CD8-positive, alpha-beta memory T cell (primary cell): ENCODE measurements around the gene MCM9. TPM values are rescaled to one million over a fixed set of nuclear protein-coding genes. Genes with fewer than 3 reads are reported as not detected.

Experiments used
- CTCF ChIA-PET: fragments of 350-600 bp; sonication (Branson Sonifier 250); formaldehyde crosslinking; loops from one replicate; lab custom pipeline; 2021; ENCODE audit warnings: antibody characterized with exemption; lab: Charles Lee
- POLR2A ChIA-PET: fragments of 350-600 bp; sonication (Branson Sonifier 250); formaldehyde crosslinking; loops from one replicate; lab custom pipeline; 2021; ENCODE audit warnings: antibody characterized with exemption; lab: Charles Lee
- DNase-seq, 5 donors: peaks; one replicate each; pipeline versions ENCODE4 v3.0.0 to v3.0.0-alpha.2; 2020 to 2022; ENCODE audit warnings: mixed read lengths in 1 of 5
- H3K27ac ChIP-seq: one replicate; pipeline ENCODE4 v1.7.0; 2013; ENCODE audit warnings: low read depth, mild to moderate bottlenecking, low read length, moderate library complexity
- H3K27me3 ChIP-seq: 2 replicates; pipeline ENCODE4 v1.7.0; 2013; ENCODE audit warnings: low read length, mild to moderate bottlenecking; ENCODE audit not compliant: insufficient read depth, poor library complexity, severe bottlenecking
- H3K36me3 ChIP-seq: 2 replicates; pipeline ENCODE4 v1.7.0; 2013; ENCODE audit warnings: mild to moderate bottlenecking, low read length, moderate library complexity; ENCODE audit not compliant: insufficient read depth
- H3K4me1 ChIP-seq: 2 replicates; pipeline ENCODE4 v1.7.0; 2013; ENCODE audit warnings: mild to moderate bottlenecking, low read length, moderate library complexity; ENCODE audit not compliant: insufficient read depth
- H3K4me3 ChIP-seq: 2 replicates; pipeline ENCODE4 v1.7.0; 2013; ENCODE audit warnings: mild to moderate bottlenecking, low read length
- H3K9me3 ChIP-seq: 2 replicates; pipeline ENCODE4 v1.7.0; 2013; ENCODE audit warnings: mild to moderate bottlenecking, low read length
- H3K27ac Mint-ChIP-seq, 8 donors: one replicate each; pipeline ENCODE4 v1.8.0; 2020 to 2021; ENCODE audit warnings: mixed read lengths in 8 of 8, mild to moderate bottlenecking in 6 of 8, inconsistent platforms in 3 of 8, moderate library complexity in 3 of 8
- H3K27me3 Mint-ChIP-seq, 2 donors: one replicate each; pipeline ENCODE4 v1.8.0; 2020 to 2021; ENCODE audit warnings: mixed read lengths in 2 of 2, mild to moderate bottlenecking in 1 of 2, moderate library complexity in 1 of 2
- H3K36me3 Mint-ChIP-seq, 3 donors: one replicate each; pipeline ENCODE4 v1.8.0; 2020 to 2021; ENCODE audit warnings: mixed read lengths in 3 of 3, inconsistent platforms in 1 of 3, mild to moderate bottlenecking in 1 of 3
- H3K4me1 Mint-ChIP-seq, 3 donors: one replicate each; pipeline ENCODE4 v1.8.0; 2020 to 2021; ENCODE audit warnings: mixed read lengths in 3 of 3, inconsistent platforms in 1 of 3, mild to moderate bottlenecking in 1 of 3
- H3K4me3 Mint-ChIP-seq, 7 donors: one replicate each; pipeline ENCODE4 v1.8.0; 2020 to 2021; ENCODE audit warnings: mixed read lengths in 7 of 7, mild to moderate bottlenecking in 6 of 7, moderate library complexity in 4 of 7, inconsistent platforms in 2 of 7
- H3K9me3 Mint-ChIP-seq, 5 donors: one replicate each; pipeline ENCODE4 v1.8.0; 2020 to 2022; ENCODE audit warnings: mixed read lengths in 5 of 5, mild to moderate bottlenecking in 3 of 5, moderate library complexity in 2 of 5, inconsistent platforms in 1 of 5
- polyA plus RNA-seq: library from polyadenylated mRNA; unstranded; fragments of 300-500 nt; fragmentation: Illumina TruSeq; gene quantifications from one replicate; pipeline ENCODE4 v1.2.3, GENCODE V29; 2021
- total RNA-seq, 2 experiments: library from RNA; stranded (reverse); gene quantifications; one replicate each; pipeline ENCODE4 v1.2.3, GENCODE V29; 2021

MCM9 gene
- total and polyA plus RNA-seq, 3 experiments from 2014 or later: 18.0 to 25.2 (median 21.3) TPM

- Mint-ChIP-seq H3K9me3 (peaks cover 0 to 4% (median 0%) of the 10 kb centered on the region in 5 donors), H3K4me1 (peaks cover 28 to 49% (median 36%) of the 10 kb centered on the region in 3 donors), H3K36me3 (peaks cover 13 to 16% (median 13%) of the 10 kb centered on the region in 3 donors), H3K27ac (peak overlapping the region in 4 of 8 donors; percentile 0 to 48 (median 36)), H3K4me3 (no peak overlapping the region), H3K27me3 (no peaks in the 10 kb centered on the region)
- no peak overlapping the region for H3K4me3 ChIP-seq
- H3K36me3 ChIP-seq: no peaks in the 10 kb centered on the region
- no peaks in the 10 kb centered on the region for H3K9me3 ChIP-seq
- no peak overlapping the region for H3K27ac ChIP-seq
- no peak for DNase-seq
- ChIA-PET CTCF (no interaction called here), POLR2A (no interaction called here)
- H3K27me3 ChIP-seq: no peaks in the 10 kb centered on the region
- H3K4me1 ChIP-seq: no peaks in the 10 kb centered on the region
Observed at GRCh38 chr6:118843685-118844390, 91.1 kb downstream of the MCM9 start.

DNA sequence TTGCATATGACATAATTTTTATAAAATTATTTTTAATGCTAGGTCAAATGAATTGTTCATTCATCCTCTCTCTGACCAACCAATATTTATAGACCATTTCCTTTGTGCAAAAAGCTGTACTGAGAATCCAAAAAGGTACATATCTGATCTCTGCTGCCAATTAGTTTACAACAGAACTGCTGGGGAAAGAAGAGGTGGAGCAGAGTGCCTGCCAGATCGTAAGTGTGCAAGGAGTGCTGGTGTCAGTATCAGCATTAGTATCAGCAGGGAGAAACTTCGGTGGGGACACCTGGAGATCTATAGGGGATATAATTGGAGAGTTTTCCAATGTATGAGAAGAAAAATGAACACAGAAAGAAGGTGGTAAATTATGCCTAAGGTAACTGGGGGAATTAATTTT, 104.3 kb downstream of the MCM9 start:
- no peak overlapping the region for H3K4me3 Mint-ChIP-seq
- POLR2A ChIA-PET: no interaction called here
- H3K4me1 ChIP-seq: no peaks in the 10 kb centered on the region
- no peak overlapping the region for H3K27ac ChIP-seq
- no peak for DNase-seq
- H3K27me3 Mint-ChIP-seq: no peaks in the 10 kb centered on the region
- peak overlapping the region in 2 of 8 donors; percentile 2 to 3 for H3K27ac Mint-ChIP-seq
- no peak overlapping the region for H3K4me3 ChIP-seq
- H3K36me3 Mint-ChIP-seq: peaks cover 12 to 41% (median 23%) of the 10 kb centered on the region in 3 donors
- H3K9me3 Mint-ChIP-seq: peaks cover 0 to 6% (median 6%) of the 10 kb centered on the region in 5 donors
- CTCF ChIA-PET: no interaction called here
- no peaks in the 10 kb centered on the region for H3K9me3 ChIP-seq
- H3K4me1 Mint-ChIP-seq: peaks cover 9 to 22% (median 16%) of the 10 kb centered on the region in 3 donors
- no peaks in the 10 kb centered on the region for H3K27me3 ChIP-seq
- H3K36me3 ChIP-seq: peaks cover 9% of the 10 kb centered on the region

DNA sequence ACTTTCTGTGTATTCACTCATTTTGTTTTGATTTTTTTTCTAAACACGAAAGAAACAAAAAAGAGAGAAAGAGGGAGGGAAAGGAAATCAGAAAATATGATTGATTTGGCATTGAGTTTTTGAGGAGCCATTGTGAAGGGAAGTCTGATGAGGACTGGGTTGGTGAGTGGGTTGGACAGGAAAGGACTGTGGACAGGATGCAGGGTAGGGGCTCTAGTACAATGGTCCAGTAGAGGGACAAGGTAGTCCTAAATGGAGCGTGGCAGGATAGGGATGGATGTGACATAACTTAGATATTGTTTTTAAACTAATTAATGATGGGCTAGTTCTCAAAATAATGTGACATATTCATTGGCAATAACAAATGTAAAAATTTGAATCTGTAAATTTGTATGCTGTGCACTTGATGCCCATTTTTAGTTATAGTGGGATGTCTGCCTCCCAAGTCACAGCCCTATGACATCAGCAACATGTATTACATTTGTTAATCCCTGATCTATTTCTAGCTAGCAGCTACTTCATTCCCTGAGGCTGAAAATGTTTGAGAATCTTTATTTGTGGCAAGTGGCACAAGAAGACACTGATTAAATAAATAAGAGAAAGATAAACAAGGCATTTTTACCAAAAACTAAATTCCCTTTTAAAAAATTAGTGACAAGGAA, 105.0 kb downstream of the MCM9 start:
- H3K36me3 ChIP-seq: peaks cover 15% of the 10 kb centered on the region
- H3K27ac Mint-ChIP-seq: peak overlapping the region in 2 of 8 donors; percentile 39 to 50
- ChIA-PET CTCF (no interaction called here), POLR2A (no interaction called here)
- H3K27me3 ChIP-seq: no peaks in the 10 kb centered on the region
- peaks cover 4 to 48% (median 29%) of the 10 kb centered on the region in 3 donors for H3K36me3 Mint-ChIP-seq
- no peaks in the 10 kb centered on the region for H3K27me3 Mint-ChIP-seq
- no peak for DNase-seq
- no peak overlapping the region for H3K4me3 ChIP-seq
- no peaks in the 10 kb centered on the region for H3K9me3 ChIP-seq
- H3K4me1 Mint-ChIP-seq: peaks cover 2 to 20% (median 15%) of the 10 kb centered on the region in 3 donors
- no peak overlapping the region for H3K4me3 Mint-ChIP-seq
- no peak overlapping the region for H3K27ac ChIP-seq
- H3K9me3 Mint-ChIP-seq: peaks cover 0 to 4% (median under 1%) of the 10 kb centered on the region in 5 donors
- H3K4me1 ChIP-seq: no peaks in the 10 kb centered on the region

GRCh38 chr6:118826096-118826495, 108.9 kb downstream of the MCM9 start:
- H3K9me3 Mint-ChIP-seq: no peaks in the 10 kb centered on the region
- H3K27me3 Mint-ChIP-seq: no peaks in the 10 kb centered on the region
- no peaks in the 10 kb centered on the region for H3K27me3 ChIP-seq
- no peaks in the 10 kb centered on the region for H3K9me3 ChIP-seq
- H3K4me3 Mint-ChIP-seq: no peak overlapping the region
- CTCF ChIA-PET: interaction anchor here (1.4 kb wide), 1 partner anchor 13 kb away, joined by 3 read pairs; no protein-coding TSS in a partner anchor
- H3K4me1 Mint-ChIP-seq: peaks cover 0 to 3% (median 0%) of the 10 kb centered on the region in 3 donors
- no peak overlapping the region for H3K4me3 ChIP-seq
- H3K27ac ChIP-seq: no peak overlapping the region
- peaks cover 10 to 74% (median 32%) of the 10 kb centered on the region in 3 donors for H3K36me3 Mint-ChIP-seq
- H3K36me3 ChIP-seq: peaks cover 15% of the 10 kb centered on the region
- DNase-seq: no peak
- POLR2A ChIA-PET: no interaction called here
- H3K27ac Mint-ChIP-seq: no peak overlapping the region
- no peaks in the 10 kb centered on the region for H3K4me1 ChIP-seq

DNA sequence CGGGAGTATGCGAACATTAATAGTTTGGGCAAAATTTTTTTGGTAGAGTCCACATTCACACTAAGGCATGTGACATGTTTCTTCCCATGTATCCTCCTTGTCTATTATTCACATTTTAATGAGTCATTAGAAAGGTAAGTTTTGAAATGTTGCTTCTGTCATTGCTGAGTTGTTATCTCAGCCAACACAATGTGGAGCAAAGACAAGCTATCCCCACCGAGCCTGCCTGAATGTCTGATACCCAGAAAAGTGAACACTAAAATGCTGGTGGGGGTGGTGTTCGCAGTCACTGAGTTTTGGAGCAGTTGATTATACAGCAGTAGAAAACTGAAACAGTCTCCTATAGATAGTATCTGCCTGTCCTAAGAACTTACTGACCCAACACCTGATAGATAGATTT, 109.3 kb downstream of the MCM9 start:
- Mint-ChIP-seq H3K4me3 (no peak overlapping the region), H3K36me3 (peaks cover 10 to 74% (median 32%) of the 10 kb centered on the region in 3 donors), H3K4me1 (peaks cover 0 to 1% (median 0%) of the 10 kb centered on the region in 3 donors), H3K27me3 (no peaks in the 10 kb centered on the region), H3K27ac (no peak overlapping the region), H3K9me3 (no peaks in the 10 kb centered on the region)
- no peaks in the 10 kb centered on the region for H3K27me3 ChIP-seq
- no peaks in the 10 kb centered on the region for H3K4me1 ChIP-seq
- no peak overlapping the region for H3K27ac ChIP-seq
- no peaks in the 10 kb centered on the region for H3K9me3 ChIP-seq
- no peak overlapping the region for H3K4me3 ChIP-seq
- DNase-seq: no peak
- CTCF ChIA-PET: interaction anchor here (1.4 kb wide), 1 partner anchor 12 kb away, joined by 3 read pairs; no protein-coding TSS in a partner anchor
- peaks cover 15% of the 10 kb centered on the region for H3K36me3 ChIP-seq
- POLR2A ChIA-PET: no interaction called here

GRCh38 chr6:118815495-118815894, 119.5 kb downstream of the MCM9 start:
- DNase-seq: no peak
- H3K27ac Mint-ChIP-seq: peak overlapping the region; percentile 49 to 96 (median 73)
- H3K4me1 Mint-ChIP-seq: peaks cover 35 to 49% (median 46%) of the 10 kb centered on the region in 3 donors
- H3K9me3 Mint-ChIP-seq: peaks cover 7 to 15% (median 8%) of the 10 kb centered on the region in 5 donors
- Histone ChIP-seq H3K27ac (no peak overlapping the region), H3K4me3 (no peak overlapping the region), H3K9me3 (no peaks in the 10 kb centered on the region), H3K4me1 (peaks cover 7% of the 10 kb centered on the region), H3K27me3 (no peaks in the 10 kb centered on the region), H3K36me3 (no peaks in the 10 kb centered on the region)
- ChIA-PET POLR2A (no interaction called here), CTCF (no interaction called here)
- no peaks in the 10 kb centered on the region for H3K27me3 Mint-ChIP-seq
- no peak overlapping the region for H3K4me3 Mint-ChIP-seq
- peaks cover 5 to 27% (median 25%) of the 10 kb centered on the region in 3 donors for H3K36me3 Mint-ChIP-seq

DNA sequence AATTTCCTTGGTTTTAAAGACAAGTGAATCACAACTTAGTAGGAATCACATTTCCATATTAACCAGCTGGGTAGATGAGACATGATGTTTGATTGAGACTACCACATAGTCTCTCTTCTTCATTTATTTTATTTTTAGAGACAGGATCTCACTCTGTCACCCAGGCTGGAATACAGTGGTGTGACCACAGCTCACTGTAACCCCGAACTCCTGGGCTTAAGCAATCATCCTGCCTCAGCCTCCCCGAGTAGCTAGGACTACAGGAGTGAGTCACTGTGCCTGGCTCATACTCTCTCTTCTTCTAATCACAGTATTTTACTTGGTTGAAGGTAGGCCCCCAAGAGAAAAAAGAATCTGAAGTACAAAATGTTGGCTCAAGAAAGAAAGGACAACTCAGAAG, 121.2 kb downstream of the MCM9 start:
- POLR2A ChIA-PET: no interaction called here
- peaks cover 7 to 26% (median 20%) of the 10 kb centered on the region in 3 donors for H3K36me3 Mint-ChIP-seq
- Histone ChIP-seq H3K27ac (no peak overlapping the region), H3K4me1 (peaks cover 24% of the 10 kb centered on the region), H3K27me3 (no peaks in the 10 kb centered on the region), H3K36me3 (no peaks in the 10 kb centered on the region), H3K4me3 (no peak overlapping the region), H3K9me3 (no peaks in the 10 kb centered on the region)
- peak overlapping the region; percentile 40 to 90 (median 84) for H3K27ac Mint-ChIP-seq
- peaks cover 8 to 10% (median 9%) of the 10 kb centered on the region in 5 donors for H3K9me3 Mint-ChIP-seq
- H3K4me1 Mint-ChIP-seq: peaks cover 51 to 66% (median 57%) of the 10 kb centered on the region in 3 donors
- no peaks in the 10 kb centered on the region for H3K27me3 Mint-ChIP-seq
- DNase-seq: no peak
- CTCF ChIA-PET: interaction anchor here (1.2 to 1.8 kb wide), 5 partner anchors 12 to 69 kb away, joined by 3 to 6 read pairs (median 3); no protein-coding TSS in a partner anchor
- no peak overlapping the region for H3K4me3 Mint-ChIP-seq

DNA sequence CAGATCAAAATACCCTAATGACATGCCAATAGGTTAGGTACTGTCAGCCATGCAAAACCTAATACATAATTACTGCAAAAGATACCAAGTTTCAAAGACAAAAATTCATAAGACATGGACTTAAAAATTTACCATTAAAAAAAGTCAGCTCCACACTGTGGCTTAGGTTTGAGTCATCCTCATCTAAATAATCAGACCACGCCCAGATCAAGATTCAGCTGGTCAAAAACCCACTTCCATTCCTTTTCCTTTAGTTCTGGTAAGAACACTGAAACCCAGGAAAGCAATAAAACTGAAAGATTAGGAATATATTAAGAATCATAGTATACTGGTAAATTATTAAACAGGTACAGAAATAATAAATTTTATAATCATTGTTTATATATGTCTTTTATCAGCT, 122.0 kb downstream of the MCM9 start:
- Mint-ChIP-seq H3K9me3 (peaks cover 6 to 10% (median 8%) of the 10 kb centered on the region in 5 donors), H3K36me3 (peaks cover 7 to 26% (median 20%) of the 10 kb centered on the region in 3 donors), H3K27me3 (no peaks in the 10 kb centered on the region), H3K27ac (peak overlapping the region in 4 of 8 donors; percentile 27 to 50 (median 43)), H3K4me1 (peaks cover 59 to 74% (median 66%) of the 10 kb centered on the region in 3 donors), H3K4me3 (no peak overlapping the region)
- Histone ChIP-seq H3K27ac (no peak overlapping the region), H3K9me3 (no peaks in the 10 kb centered on the region), H3K36me3 (no peaks in the 10 kb centered on the region), H3K4me3 (no peak overlapping the region), H3K4me1 (peaks cover 33% of the 10 kb centered on the region), H3K27me3 (no peaks in the 10 kb centered on the region)
- DNase-seq: no peak
- POLR2A ChIA-PET: no interaction called here
- CTCF ChIA-PET: interaction anchor here (1.2 to 1.8 kb wide), 3 partner anchors 12 to 44 kb away, joined by 3 to 4 read pairs (median 3); no protein-coding TSS in a partner anchor
